GM12878 (cell line): Measurements from ENCODE around the gene NLGN1. TPM values are rescaled to one million over a fixed set of nuclear protein-coding genes. Genes with fewer than 3 reads are reported as not detected.

Experiments used
- ATAC-seq: fragments of 200-7000 bp; cut with Tn5 transposase; 3 replicates; pipeline ENCODE4 v1.9.1; 2020; ENCODE audit warnings: mild to moderate bottlenecking, moderate library complexity
- BruUV-seq: library from RNA; stranded (reverse); fragments of 400-500 nt; replicated peaks from 2 replicates; lab custom pipeline; 2021; lab: Mats Ljungman, UMichigan
- CTCF ChIA-PET: fragments of 300-600 bp; sonication (Branson Sonifier 250); formaldehyde crosslinking; extraction: SDS; loops from one replicate; lab custom pipeline; 2021; ENCODE audit warnings: inconsistent platforms; lab: Yijun Ruan, JAX
- POLR2A ChIA-PET: fragments of 350-600 bp; formaldehyde crosslinking; extraction: SDS; loops from one replicate; lab custom pipeline; 2021; ENCODE audit warnings: inconsistent platforms; lab: Charles Lee
- RAD21 ChIA-PET: fragments of 300-600 bp; sonication (Branson Sonifier 250); formaldehyde crosslinking; loops from one replicate; lab custom pipeline; 2023; ENCODE audit warnings: antibody characterized with exemption; ENCODE audit not compliant: unreplicated experiment; lab: Charles Lee
- SMC1A ChIA-PET: fragments of 300-600 bp; sonication (Branson Sonifier 250); formaldehyde crosslinking; loops from one replicate; lab custom pipeline; 2023; ENCODE audit not compliant: unreplicated experiment, uncharacterized antibody; lab: Charles Lee
- DNase-seq: peaks from one replicate; pipeline ENCODE4 v3.0.0-alpha.2; 2011; ENCODE audit warnings: low read depth, low spot score
- FAIRE-seq: peaks from 3 replicates; lab custom pipeline; 2011; peaks lifted over from hg19 to GRCh38; lab: Jason Lieb, UNC
- H2AFZ ChIP-seq: 2 replicates; pipeline ENCODE4 v1.6.0; 2011; ENCODE audit warnings: low read depth, low read length, control low read depth; ENCODE audit not compliant: control insufficient read depth
- H3K27ac ChIP-seq: 2 replicates; pipeline ENCODE4 v1.5.1; 2011; ENCODE audit warnings: control low read depth; ENCODE audit not compliant: control insufficient read depth, insufficient read depth
- H3K27me3 ChIP-seq, 2 experiments: replicated peaks in 1 of 2; 2 replicates each; pipeline versions ENCODE4 v1.6.0 to v1.6.1; 2011; ENCODE audit warnings: low read length in 1 of 2; ENCODE audit not compliant: control insufficient read depth in 2 of 2, insufficient read depth in 2 of 2
- H3K36me3 ChIP-seq, 2 experiments: 2 replicates each; pipeline ENCODE4 v1.5.1; 2011; ENCODE audit warnings: low read length in 1 of 2; ENCODE audit not compliant: control insufficient read depth in 2 of 2, insufficient read depth in 2 of 2
- H3K4me1 ChIP-seq: 2 replicates; pipeline ENCODE4 v1.6.1; 2011; ENCODE audit warnings: mild to moderate bottlenecking, low read length, moderate library complexity, mixed read lengths; ENCODE audit not compliant: control insufficient read depth, insufficient read depth
- H3K4me2 ChIP-seq: 2 replicates; pipeline ENCODE4 v1.6.0; 2011; ENCODE audit warnings: control low read depth; ENCODE audit not compliant: control insufficient read depth, insufficient read depth
- H3K4me3 ChIP-seq: fragments of 200-600 bp; sonication (generic); 2 replicates; pipeline ENCODE4 v1.5.1; 2016
- H3K79me2 ChIP-seq: 2 replicates; pipeline ENCODE4 v1.6.0; 2011; ENCODE audit warnings: low read length; ENCODE audit not compliant: control insufficient read depth, insufficient read depth
- H3K9ac ChIP-seq: 2 replicates; pipeline ENCODE4 v1.8.0; 2011; ENCODE audit warnings: low read length, control low read depth, mixed read lengths; ENCODE audit not compliant: control insufficient read depth, insufficient read depth
- H3K9me3 ChIP-seq: replicated peaks from 3 replicates; pipeline ENCODE4 v1.5.1; 2011; ENCODE audit warnings: mild to moderate bottlenecking, low read length; ENCODE audit not compliant: control insufficient read depth, insufficient read depth
- H4K20me1 ChIP-seq: 2 replicates; pipeline ENCODE4 v1.6.0; 2011; ENCODE audit not compliant: control insufficient read depth, insufficient read depth
- BCL3 ChIP-seq: IDR thresholded peaks from 2 replicates; pipeline ENCODE4 v1.6.1; 2011; ENCODE audit warnings: borderline replicate concordance, low read depth, mild to moderate bottlenecking, moderate library complexity, low read length; ENCODE audit not compliant: insufficient read depth, poor library complexity, severe bottlenecking
- BMI1 ChIP-seq: fragments of 450-650 bp; IDR thresholded peaks from 2 replicates; pipeline ENCODE4 v1.6.1; 2016; ENCODE audit warnings: mild to moderate bottlenecking, moderate library complexity, borderline replicate concordance
- CEBPZ ChIP-seq: fragments of 150-350 bp; IDR thresholded peaks from 2 replicates; pipeline ENCODE4 v1.6.1; 2016; ENCODE audit warnings: low read depth, low read length
- DPF2 ChIP-seq: fragments of 450-650 bp; IDR thresholded peaks from 2 replicates; pipeline ENCODE4 v1.6.1; 2017; ENCODE audit warnings: mild to moderate bottlenecking
- ETV6 ChIP-seq, 2 experiments: fragments of 450-650 bp in 1 of 2; IDR thresholded peaks in 1 of 2; conservative IDR thresholded peaks in 1 of 2; 2 replicates each; pipeline ENCODE4 v1.6.1; 2014; ENCODE audit warnings: antibody characterized with exemption in 1 of 2, borderline replicate concordance in 1 of 2, low read depth in 1 of 2, mild to moderate bottlenecking in 1 of 2, moderate library complexity in 1 of 2
- HDAC2 ChIP-seq: fragments of 200-600 bp; sonication (generic); IDR thresholded peaks from 2 replicates; pipeline ENCODE4 v1.6.1; 2017
- MYC ChIP-seq: IDR thresholded peaks from 2 replicates; pipeline ENCODE4 v1.6.1; 2011; ENCODE audit warnings: mild to moderate bottlenecking, low read length, moderate library complexity, inconsistent platforms; ENCODE audit not compliant: insufficient read depth, insufficient replicate concordance, insufficient read length, severe bottlenecking
- PRDM15 ChIP-seq: fragments of 450-650 bp; formaldehyde crosslinking; IDR thresholded peaks from 2 replicates; pipeline ENCODE4 v1.4.0; 2020; ENCODE audit warnings: mild to moderate bottlenecking, moderate library complexity
- USF1 ChIP-seq: IDR thresholded peaks from 2 replicates; pipeline ENCODE4 v1.6.1; 2011; ENCODE audit warnings: borderline replicate concordance, low read depth, mild to moderate bottlenecking, moderate library complexity, mixed read lengths, low read length; ENCODE audit not compliant: insufficient read depth; ENCODE audit errors: extremely low read length
- ZZZ3 ChIP-seq: IDR thresholded peaks from 2 replicates; pipeline ENCODE4 v1.6.1; 2011; ENCODE audit warnings: low read depth; ENCODE audit not compliant: control insufficient read depth, insufficient read length
- WGBS: methylation state at CpG from one replicate; pipeline ENCODE4 v1.1.6; 2016; ENCODE audit warnings: low lambda C conversion rate; ENCODE audit not compliant: insufficient replicate concordance, insufficient coverage; ENCODE audit errors: missing lambda C conversion rate; 5-methylcytosine and 5-hydroxymethylcytosine counted together
- in situ Hi-C: fragments of 300-500 bp; cut with MboI; formaldehyde crosslinking; loops from 9 replicates; pipeline ENCODE4 v1.14.3; 2018; ENCODE audit warnings: mixed read lengths
- intact Hi-C: fragments of 100-400 bp; cut with micrococcal nuclease; formaldehyde crosslinking; loops from one replicate; pipeline ENCODE4 v1.14.2; 2022; ENCODE audit not compliant: unreplicated experiment
- polyA plus RNA-seq, 11 experiments: library from polyadenylated mRNA; depleted of rRNA in 4 of 11; unstranded in 6 of 11; stranded (reverse) in 5 of 11; fragments of >200 nt; fragmentation: Nextera tagmentation in 4 of 11; fragmentation: Illumina TruSeq in 1 of 11; extraction: Ambion mirVana in 4 of 11; extraction: Trizol in 1 of 11; gene quantifications; 1 replicate in 1 of 11; 2 replicates in 10 of 11; pipeline versions ENCODE4 v1.2.1 to v1.2.3, GENCODE V29; 2011 to 2016; ENCODE audit warnings: inconsistent platforms in 2 of 11, missing spikeins in 2 of 11, low read depth in 1 of 11
- total RNA-seq, 4 experiments: library from RNA; depleted of rRNA in 3 of 4; stranded (reverse); fragments of >200 nt in 3 of 4; fragmentation: Illumina TruSeq in 1 of 4; extraction: Trizol in 1 of 4; gene quantifications; 2 replicates each; pipeline versions ENCODE4 v1.2.1 to v1.2.3, GENCODE V29; 2013 to 2021

Gene NLGN1
- total and polyA plus RNA-seq, 10 of the 15 experiments (the other 5 are each of a cell fraction or from before 2014, with no cell fraction given) = not detected

- no peak for TF ChIP-seq USF1
- no peak for TF ChIP-seq ETV6 (conservative IDR thresholded peaks at IDR 0.05 in 1 of 2, IDR thresholded peaks at IDR 0.05 in 1 of 2; ENCODE audit: borderline replicate concordance in 1 of 2, low read depth in 1 of 2)
- no peak for TF ChIP-seq MYC
Measured at GRCh38 chr3:173502983-173503568, 105.5 kb downstream of the NLGN1 start (continued).

- Histone ChIP-seq H3K4me2 (no peak overlapping the region), H3K36me3 (no peaks in the 10 kb centered on the region), H3K4me1 (no peaks in the 10 kb centered on the region), H3K27ac (no peak overlapping the region), H3K27me3 (no peaks in the 10 kb centered on the region), H3K9me3 (no peaks in the 10 kb centered on the region), H3K9ac (no peak overlapping the region), H4K20me1 (no peaks in the 10 kb centered on the region), H3K79me2 (no peaks in the 10 kb centered on the region), H2AFZ (no peak overlapping the region), H3K4me3 (no peak overlapping the region)
- 11% methylated on average over 4 of the region's 4 CpGs for WGBS
- ATAC-seq (no peak), FAIRE-seq (no peak), DNase-seq (no peak)
- no TSS peak for BruUV-seq
- ChIA-PET SMC1A (no interaction called here), POLR2A (no interaction called here), RAD21 (no interaction called here), CTCF (no interaction called here)
- intact Hi-C loops (no loop called here), in situ Hi-C loops (no loop called here)
- TF ChIP-seq CEBPZ (no peak), BMI1 (no peak), HDAC2 (no peak), DPF2 (no peak), ZZZ3 (no peak), BCL3 (no peak), PRDM15 (CRISPR knock-in tag) (no peak)
Measured at GRCh38 chr3:173510565-173510964, 113.0 kb downstream of the NLGN1 start.
